ENCODE measurements around the gene RBM44.
"Not testable (repeated sequence)": the region's sequence is repeated elsewhere in the genome, so short reads cannot be mapped to it uniquely, and the experiment has no call there.

RBM44 gene

GRCh38 chr2:237779521-237779920 lies 19.1 kb upstream of the RBM44 start:
- DNase-seq: no peak

GRCh38 chr2:237782181-237782580 lies 16.4 kb upstream of the RBM44 start:
- DNase-seq: no peak

GRCh38 chr2:237783678-237784077 lies 14.9 kb upstream of the RBM44 start:
- DNase-seq: not testable (repeated sequence)

GRCh38 chr2:237786936-237787335 lies 11.6 kb upstream of the RBM44 start:
- no peak for DNase-seq

- no peak for DNase-seq
Measured at GRCh38 chr2:237790353-237790752, 8.2 kb upstream of the RBM44 start.

DNA sequence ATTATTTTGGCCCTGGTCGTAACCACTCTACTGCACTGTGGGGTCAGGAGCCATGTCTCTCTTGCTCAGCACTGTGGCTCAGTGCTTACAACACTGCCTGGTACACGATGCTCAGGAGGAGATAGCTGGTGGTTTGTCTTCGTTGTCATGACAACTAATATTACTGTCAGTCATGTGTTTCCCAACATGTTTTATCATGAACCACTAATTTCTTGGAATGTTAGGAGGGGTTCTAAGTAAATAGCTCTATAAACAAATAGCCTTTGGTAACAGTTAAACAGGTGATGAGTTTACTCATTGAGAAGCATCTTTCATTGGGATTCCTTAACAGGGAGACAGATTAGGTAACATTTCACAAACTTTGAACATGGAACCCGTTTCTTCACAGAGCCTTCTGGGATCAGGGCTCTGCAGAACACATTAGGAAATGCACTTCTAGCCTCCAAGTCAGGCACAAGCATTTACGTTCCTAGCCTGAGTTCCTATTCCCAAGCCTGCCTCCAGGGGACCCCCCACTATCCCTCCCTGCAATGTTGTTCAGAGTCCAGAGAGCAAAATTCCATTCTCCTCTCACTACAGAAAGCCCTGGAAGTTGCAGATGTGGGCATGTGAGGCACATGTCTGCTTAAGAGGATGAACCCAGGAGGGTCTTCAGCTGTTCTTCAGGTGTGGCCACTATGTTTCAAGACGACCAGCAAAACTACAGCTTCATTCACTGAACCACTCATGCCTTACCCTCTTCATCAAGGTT lies 6.4 kb upstream of the RBM44 start:
- DNase-seq: no peak

DNA sequence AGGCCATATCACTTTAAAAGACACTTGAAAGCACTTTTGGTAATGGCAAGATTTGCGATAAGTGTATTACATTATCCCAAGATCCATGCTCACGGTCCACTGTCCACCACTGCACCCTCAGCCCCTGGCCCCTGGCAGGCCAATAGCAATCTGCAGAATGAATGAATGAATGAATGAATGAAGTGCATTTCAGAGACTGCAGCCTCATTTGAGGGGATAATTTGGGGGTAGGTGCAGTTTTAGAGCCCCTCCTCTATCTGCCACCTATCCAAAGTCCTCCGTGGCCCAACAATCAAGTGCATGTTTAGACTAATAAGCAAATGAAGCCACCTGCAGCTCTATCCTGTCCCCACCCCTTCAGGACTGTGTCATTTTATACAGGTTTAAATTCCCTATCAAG lies 1.3 kb upstream of the RBM44 start:
- no peak for DNase-seq

GRCh38 chr2:237799060-237799428 lies 465 bp downstream of the RBM44 start:
- DNase-seq: no peak

- no peak for DNase-seq
Measured at GRCh38 chr2:237801466-237801865, 2.9 kb downstream of the RBM44 start.

DNA sequence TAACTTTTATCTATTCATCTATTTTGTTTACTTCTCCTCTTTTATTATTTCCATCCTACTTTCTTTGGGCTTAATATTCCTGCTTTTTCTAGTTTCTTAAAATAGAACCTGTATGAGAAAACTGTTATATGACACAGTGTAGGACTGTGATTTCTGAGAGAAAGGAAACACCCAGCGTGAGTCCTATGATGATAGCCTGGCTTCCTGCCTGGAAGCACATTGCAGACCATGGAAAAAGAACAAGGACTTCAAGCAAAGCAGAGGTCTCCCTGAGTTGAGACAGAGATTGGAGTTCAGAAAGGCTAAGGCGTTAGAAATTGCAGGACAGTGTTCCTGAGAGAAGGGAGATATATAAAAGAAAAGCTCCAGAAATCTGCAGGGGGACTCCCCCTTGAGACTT lies 7.8 kb downstream of the RBM44 start:
- no peak for DNase-seq

DNA sequence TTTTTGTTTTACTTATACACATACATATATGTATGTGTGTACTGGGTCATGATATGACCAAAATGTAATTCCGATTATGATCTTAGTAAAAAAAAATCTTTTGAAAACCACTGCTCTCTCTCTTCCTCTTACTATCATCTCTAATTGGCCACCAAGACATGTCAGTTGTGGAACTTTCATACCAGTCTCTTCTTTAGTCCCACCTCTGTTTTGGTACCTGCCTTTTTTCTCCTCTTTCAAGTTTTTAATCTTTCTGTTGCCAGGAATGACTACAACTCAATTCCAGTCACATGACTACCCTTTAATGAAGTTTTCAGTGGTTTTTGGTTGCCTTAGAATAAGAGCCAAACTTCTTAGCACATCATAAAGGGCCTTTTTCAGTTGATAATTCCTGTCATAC lies 17.1 kb downstream of the RBM44 start:
- DNase-seq: no peak

DNA sequence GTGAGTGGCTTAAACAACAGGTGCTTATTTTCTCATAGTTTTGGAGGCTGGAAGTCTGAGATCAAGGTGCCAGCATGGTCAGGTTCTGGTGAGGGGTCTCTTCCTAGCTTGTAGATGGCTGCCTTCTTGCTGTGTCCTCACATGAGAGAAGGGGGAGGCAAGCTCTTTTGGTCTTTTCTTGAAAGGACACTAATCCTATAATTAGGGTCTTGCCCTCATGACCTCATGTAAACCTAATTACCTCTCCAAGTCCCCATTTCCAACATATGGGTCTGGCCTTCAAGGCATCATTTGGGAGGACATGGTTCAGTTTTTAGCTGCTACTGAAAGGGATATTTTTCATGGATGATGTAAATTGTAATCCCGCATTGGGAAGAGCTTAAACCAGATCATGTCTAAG lies 18.0 kb downstream of the RBM44 start:
- no peak for DNase-seq

DNA sequence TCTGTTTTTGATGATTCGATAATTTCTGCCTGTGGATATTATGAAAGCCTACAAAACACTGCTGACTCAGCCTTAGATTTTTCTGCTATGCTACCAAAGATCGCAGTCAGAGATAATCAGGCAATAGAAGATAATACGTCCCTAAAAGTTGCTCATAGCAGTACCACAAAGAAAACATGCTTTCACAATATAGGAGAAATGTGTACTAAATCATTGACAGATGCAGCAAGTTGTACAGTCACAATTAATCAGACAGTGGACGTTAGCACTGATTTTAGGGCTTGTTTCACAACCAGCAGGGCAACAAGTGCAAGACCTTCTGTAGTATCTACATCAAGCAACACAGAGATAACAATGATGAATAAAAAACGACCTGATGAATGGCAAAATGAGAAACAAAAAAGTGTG lies 19.5 kb downstream of the RBM44 start:
- no peak for DNase-seq

DNA sequence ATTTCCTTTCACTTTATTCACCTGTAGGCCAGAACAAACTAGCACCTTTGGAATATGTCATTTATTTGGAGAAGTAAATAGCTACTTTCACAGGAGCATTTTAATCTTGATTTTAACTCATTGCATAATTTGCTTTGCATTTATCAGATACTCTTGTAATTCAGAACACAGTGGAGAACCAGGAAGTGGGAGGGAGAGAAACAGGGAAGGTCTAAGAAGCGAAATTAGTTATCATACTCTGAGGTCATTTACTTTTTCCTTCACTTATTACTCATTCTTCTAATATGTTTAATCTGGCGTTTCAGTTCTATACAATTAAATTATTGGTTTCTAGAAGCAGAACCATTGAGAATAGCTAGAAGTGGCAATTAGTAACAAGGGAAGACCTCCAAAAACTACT lies 20.7 kb downstream of the RBM44 start:
- DNase-seq: no peak

GRCh38 chr2:237820421-237820820 lies 21.8 kb downstream of the RBM44 start:
- DNase-seq: no peak

DNA sequence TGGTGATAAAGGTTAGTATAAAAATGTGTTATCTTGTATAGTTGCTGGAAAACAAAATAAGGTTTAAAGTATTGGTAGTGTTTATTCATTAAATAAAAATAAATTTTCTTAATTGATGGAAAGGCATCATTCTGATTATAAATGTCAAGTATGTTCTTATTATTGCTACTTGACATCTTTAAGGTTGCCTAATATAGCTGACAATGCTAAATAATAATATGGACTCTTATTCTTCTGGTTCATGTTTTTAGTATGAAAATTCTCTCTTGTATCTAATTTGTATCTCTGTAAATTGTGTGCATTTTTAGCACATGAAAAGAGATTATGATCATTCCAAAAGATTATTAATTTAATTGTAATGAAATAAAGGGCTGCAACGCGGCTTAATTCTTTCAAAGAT lies 25.0 kb downstream of the RBM44 start:
- DNase-seq: no peak

DNA sequence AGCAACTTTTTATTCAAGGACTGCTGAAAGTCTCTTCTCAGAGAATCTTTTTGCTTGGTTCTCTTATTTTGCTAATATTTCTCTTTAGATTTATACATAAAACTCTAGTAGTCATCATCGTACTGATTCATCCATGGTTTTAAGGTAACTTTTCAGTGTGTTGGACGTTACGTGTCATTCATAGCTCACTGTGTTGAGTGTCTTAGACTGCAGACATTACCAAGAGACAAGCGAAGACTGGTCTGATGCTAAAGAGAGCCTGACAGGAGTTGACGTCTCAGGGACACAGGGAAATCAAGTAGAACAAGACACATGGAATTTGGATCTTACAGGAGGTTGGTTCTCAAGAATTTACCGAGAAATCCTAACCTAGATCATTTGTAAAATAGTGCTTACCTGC lies 25.5 kb downstream of the RBM44 start:
- DNase-seq: no peak

- DNase-seq: no peak
Measured at GRCh38 chr2:237827421-237827987, 28.9 kb downstream of the RBM44 start.

- DNase-seq: no peak
Measured at GRCh38 chr2:237830522-237830921, 31.9 kb downstream of the RBM44 start.

DNA sequence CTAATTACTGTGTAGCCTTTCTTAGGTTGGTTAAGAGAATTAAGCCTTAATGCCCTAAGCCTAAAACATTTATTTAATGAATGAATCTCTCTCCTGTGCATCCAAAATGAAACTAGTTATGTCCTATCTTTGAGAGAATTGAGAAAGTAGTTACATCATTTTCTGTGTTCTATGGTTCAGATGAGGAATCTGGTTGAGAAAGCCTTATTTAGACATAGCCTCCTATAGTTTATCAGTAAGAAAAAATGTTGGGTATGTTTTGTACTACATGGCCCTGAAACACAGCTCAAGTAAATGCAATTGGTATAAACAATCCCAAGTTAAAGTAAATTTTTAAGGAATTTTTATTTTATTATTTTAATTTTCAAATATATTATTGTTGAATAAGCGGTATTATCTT lies 35.0 kb downstream of the RBM44 start:
- DNase-seq: no peak

DNA sequence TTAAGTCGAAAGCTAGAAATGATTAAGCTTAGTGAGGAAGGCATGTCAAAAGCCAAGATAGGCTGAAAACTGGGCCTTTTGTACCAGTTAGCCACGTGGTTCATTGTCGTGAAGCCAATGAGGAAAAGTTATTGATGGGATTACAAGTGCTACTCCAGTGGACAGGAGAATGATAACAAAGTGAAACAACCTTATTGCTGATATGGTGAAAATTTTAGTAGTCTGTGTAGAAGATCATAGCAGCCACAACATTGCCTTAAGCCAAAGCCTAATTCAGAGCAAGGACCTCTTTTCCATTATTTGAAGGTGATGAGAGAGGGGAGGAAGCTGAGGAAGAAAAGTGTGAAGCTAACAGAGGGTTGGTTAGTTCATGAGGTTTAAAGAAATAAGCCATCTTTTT lies 36.8 kb downstream of the RBM44 start:
- no peak for DNase-seq

DNA sequence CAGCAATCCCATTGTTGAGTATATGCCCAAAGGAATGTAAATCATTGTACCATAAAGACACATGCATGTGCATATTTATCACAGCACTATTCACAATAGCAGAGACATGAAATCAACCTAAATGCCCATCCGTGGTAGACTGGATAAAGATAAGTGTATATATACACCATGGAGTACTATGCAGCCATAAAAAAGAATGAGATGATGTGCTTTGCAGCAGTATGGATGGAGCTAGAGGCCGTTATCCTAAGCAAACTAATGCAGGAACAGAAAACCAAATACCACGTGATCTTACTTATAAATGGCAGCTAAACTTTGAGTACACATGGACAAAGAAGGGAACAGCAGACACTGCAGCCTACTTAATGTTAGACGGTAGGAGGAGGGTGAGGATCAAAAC lies 42.5 kb downstream of the RBM44 start:
- DNase-seq: no peak

DNA sequence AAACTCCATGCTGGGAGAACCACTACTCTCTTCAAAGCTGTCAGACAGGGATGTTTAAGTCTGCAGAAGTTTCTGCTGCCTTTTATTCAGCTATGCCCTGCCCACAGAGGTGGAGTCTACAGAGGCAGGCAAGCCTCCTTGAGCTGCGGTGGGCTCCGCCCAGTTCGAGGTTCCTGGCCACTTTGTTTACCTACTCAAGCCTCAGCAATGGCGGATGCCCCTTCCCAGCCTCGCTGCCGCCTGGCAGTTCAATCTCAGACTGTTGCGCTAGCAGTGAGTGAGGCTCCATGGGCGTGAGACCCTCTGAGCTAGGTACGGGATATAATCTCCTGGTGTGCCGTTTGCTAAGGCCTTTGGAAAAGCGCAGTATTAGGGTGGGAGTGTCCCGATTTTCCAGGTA lies 50.4 kb downstream of the RBM44 start:
- DNase-seq: not testable (repeated sequence)

GRCh38 chr2:237854295-237854694 lies 55.7 kb downstream of the RBM44 start:
- no peak for DNase-seq

DNA sequence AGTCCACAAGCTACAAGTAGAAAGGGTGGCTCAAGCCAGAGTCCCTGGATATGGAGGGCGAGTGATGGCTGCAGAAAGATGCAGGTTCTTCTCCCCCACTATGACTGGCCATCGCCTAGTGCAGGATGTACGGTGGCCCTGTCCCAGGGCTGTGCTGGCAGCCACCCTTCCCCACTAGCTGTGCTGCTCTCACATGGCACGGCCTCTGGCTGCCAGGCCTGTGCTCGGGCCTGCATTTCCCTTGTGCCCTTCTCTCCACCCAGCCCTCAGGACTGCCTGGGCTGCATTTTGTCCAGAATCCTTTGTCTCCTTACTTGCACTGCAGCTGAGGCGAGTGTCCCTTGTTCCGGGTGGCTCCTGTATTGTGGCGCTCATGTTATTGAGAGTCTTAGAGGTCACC lies 59.2 kb downstream of the RBM44 start:
- DNase-seq: no peak

Data from NK-92 treated with Interleukin-12 subunit alpha and Interleukin-12 subunit beta, amount 100 ng/mL, for 24 hours (cell line).